A673 (cell line): ENCODE results near the gene GABRB1. TPM values are rescaled to one million over a fixed set of nuclear protein-coding genes. Genes with fewer than 3 reads are reported as not detected.

ENCODE experiments used
- BruUV-seq: library from RNA; stranded (reverse); fragments of 400-500 nt; replicated peaks from 2 replicates; lab custom pipeline; 2021; lab: Mats Ljungman, UMichigan
- CTCF ChIA-PET: fragments of 300-600 bp; sonication (Branson Sonifier 250); formaldehyde crosslinking; loops from one replicate; lab custom pipeline; 2022; ENCODE audit warnings: antibody characterized with exemption; lab: Charles Lee
- POLR2A ChIA-PET: fragments of 300-600 bp; sonication (Branson Sonifier 250); formaldehyde crosslinking; loops from one replicate; lab custom pipeline; 2022; ENCODE audit warnings: antibody characterized with exemption; ENCODE audit not compliant: low non-redundant PET; lab: Charles Lee
- DNase-seq: peaks from one replicate; pipeline ENCODE4 v3.0.0-alpha.2; 2015; ENCODE audit warnings: low spot score
- H3K27ac ChIP-seq: fragments of 200-600 bp; sonication (generic); 2 replicates; pipeline ENCODE4 v1.5.1; 2016; ENCODE audit warnings: mixed run types, low read depth, mild to moderate bottlenecking, mixed read lengths, antibody characterized with exemption, low read length; ENCODE audit not compliant: poor library complexity, severe bottlenecking
- H3K27me3 ChIP-seq: fragments of 200-600 bp; sonication (generic); replicated peaks from 2 replicates; pipeline ENCODE4 v1.6.1; 2017; ENCODE audit warnings: mixed run types, low read depth, mild to moderate bottlenecking, mixed read lengths, antibody characterized with exemption, low read length; ENCODE audit not compliant: insufficient read depth, poor library complexity
- H3K36me3 ChIP-seq: fragments of 200-600 bp; sonication (generic); 2 replicates; pipeline ENCODE4 v1.6.1; 2016; ENCODE audit warnings: mixed run types, mild to moderate bottlenecking, mixed read lengths, antibody characterized with exemption, low read length; ENCODE audit not compliant: insufficient read depth, poor library complexity, severe bottlenecking
- H3K4me1 ChIP-seq: fragments of 200-600 bp; sonication (generic); 2 replicates; pipeline ENCODE4 v1.6.1; 2017; ENCODE audit warnings: mixed run types, mild to moderate bottlenecking, mixed read lengths, antibody characterized with exemption, low read length; ENCODE audit not compliant: insufficient read depth, poor library complexity, severe bottlenecking
- H3K4me3 ChIP-seq: fragments of 200-600 bp; sonication (generic); 2 replicates; pipeline ENCODE4 v1.5.1; 2016; ENCODE audit warnings: low read depth, mixed run types, mild to moderate bottlenecking, mixed read lengths, low read length; ENCODE audit not compliant: poor library complexity, severe bottlenecking
- H3K9me3 ChIP-seq: fragments of 200-600 bp; sonication (generic); 2 replicates; pipeline ENCODE4 v1.6.1; 2016; ENCODE audit warnings: mixed run types, low read depth, mild to moderate bottlenecking, mixed read lengths, antibody characterized with exemption, low read length; ENCODE audit not compliant: poor library complexity, severe bottlenecking
- CTCF ChIP-seq: fragments of 300-800, 200-600 bp; sonication (generic); conservative IDR thresholded peaks from 2 replicates; pipeline ENCODE4 v1.5.1; 2017; ENCODE audit warnings: low read depth, mild to moderate bottlenecking, antibody characterized with exemption, low read length, moderate library complexity, mixed read lengths
- EZH2 ChIP-seq: fragments of 200-600 bp; sonication (generic); IDR thresholded peaks from 2 replicates; pipeline ENCODE4 v1.6.1; 2017; ENCODE audit warnings: borderline replicate concordance, low read depth, mild to moderate bottlenecking, mixed read lengths, antibody characterized with exemption, low read length; ENCODE audit not compliant: poor library complexity, severe bottlenecking
- intact Hi-C: fragments of 100-400 bp; cut with micrococcal nuclease; formaldehyde crosslinking; loops from one replicate; pipeline ENCODE4 v1.10.0; 2022; ENCODE audit not compliant: unreplicated experiment
- total RNA-seq: library from RNA; stranded (reverse); gene quantifications from 2 replicates; pipeline ENCODE4 v1.2.3, GENCODE V29; 2021

The GABRB1 gene
- total RNA-seq, 1 experiment from 2014 or later, result 1.0 TPM

GRCh38 chr4:47218631-47219030 lies 187.3 kb downstream of the GABRB1 start:
- no peaks in the 10 kb centered on the region for H3K36me3 ChIP-seq
- CTCF ChIA-PET, result no interaction called here
- TF ChIP-seq EZH2 (no peak), CTCF (no peak)
- no peak for DNase-seq
- no TSS peak for BruUV-seq
- POLR2A ChIA-PET, result no interaction called here
- no peak overlapping the region for H3K27ac ChIP-seq
- peaks cover 5% of the 10 kb centered on the region for H3K4me1 ChIP-seq
- intact Hi-C loops, result no loop called here
- H3K27me3 ChIP-seq, result no peaks in the 10 kb centered on the region
- H3K4me3 ChIP-seq, result no peak overlapping the region
- no peaks in the 10 kb centered on the region for H3K9me3 ChIP-seq

GRCh38 chr4:47219586-47219985 lies 188.2 kb downstream of the GABRB1 start:
- Histone ChIP-seq H3K36me3 (no peaks in the 10 kb centered on the region), H3K4me1 (no peaks in the 10 kb centered on the region), H3K4me3 (no peak overlapping the region), H3K9me3 (no peaks in the 10 kb centered on the region), H3K27me3 (no peaks in the 10 kb centered on the region), H3K27ac (no peak overlapping the region)
- intact Hi-C loops, result no loop called here
- no peak for TF ChIP-seq CTCF
- no peak for TF ChIP-seq EZH2
- BruUV-seq, result no TSS peak
- DNase-seq, result no peak
- ChIA-PET POLR2A (no interaction called here), CTCF (no interaction called here)

DNA sequence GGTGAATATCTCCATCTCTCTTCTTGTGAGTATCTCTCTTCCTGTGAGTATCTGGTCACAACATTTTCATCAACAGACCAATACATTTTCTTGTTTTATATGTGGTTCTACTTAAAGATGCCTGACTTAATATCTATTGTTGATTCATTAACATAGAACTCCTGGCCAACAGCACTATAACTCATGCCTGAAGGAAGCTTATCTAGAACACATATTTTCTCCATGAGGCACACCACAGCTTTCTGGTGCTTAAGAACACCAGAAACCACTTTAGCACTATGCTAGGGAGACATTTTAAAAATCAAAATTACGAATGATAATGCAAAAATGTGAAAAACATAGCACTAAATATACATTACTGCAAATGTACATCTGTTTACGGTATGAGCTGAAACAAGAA lies 190.4 kb downstream of the GABRB1 start:
- no TSS peak for BruUV-seq
- POLR2A ChIA-PET, result no interaction called here

More for the DNA sequence above, 190.4 kb downstream of the GABRB1 start:
- Histone ChIP-seq H3K9me3 (no peaks in the 10 kb centered on the region), H3K27ac (no peak overlapping the region), H3K4me1 (no peaks in the 10 kb centered on the region), H3K4me3 (no peak overlapping the region), H3K27me3 (no peaks in the 10 kb centered on the region), H3K36me3 (no peaks in the 10 kb centered on the region)
- TF ChIP-seq EZH2 (no peak), CTCF (no peak)
- CTCF ChIA-PET, result no interaction called here
- intact Hi-C loops, result no loop called here
- DNase-seq, result no peak
